Measurements from ENCODE around the gene ZNF343.

DNA sequence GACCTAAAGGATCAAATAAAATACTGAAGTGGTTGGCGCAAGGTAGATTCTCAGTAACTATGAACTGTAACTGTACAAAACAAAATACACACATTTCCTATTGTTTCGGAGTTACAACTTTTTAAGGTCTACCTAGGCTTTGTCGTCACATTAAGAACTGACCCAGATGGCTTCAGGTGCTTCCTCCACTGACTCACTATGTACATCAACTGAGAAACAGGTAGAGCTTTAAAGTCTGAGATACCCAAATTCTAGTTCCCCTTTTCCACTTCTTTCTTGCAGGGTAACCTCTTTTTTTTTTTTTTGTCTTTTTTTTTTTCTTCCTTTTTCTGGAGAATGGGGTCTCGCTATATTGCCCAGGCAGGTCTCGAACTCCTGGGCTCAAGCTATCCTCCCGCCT, 43.6 kb downstream of the ZNF343 start:
- TF ChIP-seq, protein P1, sequence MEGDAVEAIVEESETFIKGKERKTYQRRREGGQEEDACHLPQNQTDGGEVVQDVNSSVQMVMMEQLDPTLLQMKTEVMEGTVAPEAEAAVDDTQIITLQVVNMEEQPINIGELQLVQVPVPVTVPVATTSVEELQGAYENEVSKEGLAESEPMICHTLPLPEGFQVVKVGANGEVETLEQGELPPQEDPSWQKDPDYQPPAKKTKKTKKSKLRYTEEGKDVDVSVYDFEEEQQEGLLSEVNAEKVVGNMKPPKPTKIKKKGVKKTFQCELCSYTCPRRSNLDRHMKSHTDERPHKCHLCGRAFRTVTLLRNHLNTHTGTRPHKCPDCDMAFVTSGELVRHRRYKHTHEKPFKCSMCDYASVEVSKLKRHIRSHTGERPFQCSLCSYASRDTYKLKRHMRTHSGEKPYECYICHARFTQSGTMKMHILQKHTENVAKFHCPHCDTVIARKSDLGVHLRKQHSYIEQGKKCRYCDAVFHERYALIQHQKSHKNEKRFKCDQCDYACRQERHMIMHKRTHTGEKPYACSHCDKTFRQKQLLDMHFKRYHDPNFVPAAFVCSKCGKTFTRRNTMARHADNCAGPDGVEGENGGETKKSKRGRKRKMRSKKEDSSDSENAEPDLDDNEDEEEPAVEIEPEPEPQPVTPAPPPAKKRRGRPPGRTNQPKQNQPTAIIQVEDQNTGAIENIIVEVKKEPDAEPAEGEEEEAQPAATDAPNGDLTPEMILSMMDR (IDR thresholded peaks at IDR 0.05 in 8 of 11, conservative IDR thresholded peaks at IDR 0.05 in 3 of 11), result no peak
- no peak for TF ChIP-seq POLR2A (IDR thresholded peaks at IDR 0.05)

All from spleen (tissue), 7 donors.